HG03432 (cell line): ENCODE results near the gene MAPK1IP1L.
"Not testable (repeated sequence)": the region's sequence is repeated elsewhere in the genome, so short reads cannot be mapped to it uniquely, and the experiment has no call there.

Source experiments
- ATAC-seq: cut with Tn5 transposase; IDR thresholded peaks from one replicate; pipeline ENCODE4 v1.9.1; 2021; ENCODE audit warnings: mild to moderate bottlenecking, moderate library complexity; ENCODE audit not compliant: unreplicated experiment

The MAPK1IP1L gene

DNA sequence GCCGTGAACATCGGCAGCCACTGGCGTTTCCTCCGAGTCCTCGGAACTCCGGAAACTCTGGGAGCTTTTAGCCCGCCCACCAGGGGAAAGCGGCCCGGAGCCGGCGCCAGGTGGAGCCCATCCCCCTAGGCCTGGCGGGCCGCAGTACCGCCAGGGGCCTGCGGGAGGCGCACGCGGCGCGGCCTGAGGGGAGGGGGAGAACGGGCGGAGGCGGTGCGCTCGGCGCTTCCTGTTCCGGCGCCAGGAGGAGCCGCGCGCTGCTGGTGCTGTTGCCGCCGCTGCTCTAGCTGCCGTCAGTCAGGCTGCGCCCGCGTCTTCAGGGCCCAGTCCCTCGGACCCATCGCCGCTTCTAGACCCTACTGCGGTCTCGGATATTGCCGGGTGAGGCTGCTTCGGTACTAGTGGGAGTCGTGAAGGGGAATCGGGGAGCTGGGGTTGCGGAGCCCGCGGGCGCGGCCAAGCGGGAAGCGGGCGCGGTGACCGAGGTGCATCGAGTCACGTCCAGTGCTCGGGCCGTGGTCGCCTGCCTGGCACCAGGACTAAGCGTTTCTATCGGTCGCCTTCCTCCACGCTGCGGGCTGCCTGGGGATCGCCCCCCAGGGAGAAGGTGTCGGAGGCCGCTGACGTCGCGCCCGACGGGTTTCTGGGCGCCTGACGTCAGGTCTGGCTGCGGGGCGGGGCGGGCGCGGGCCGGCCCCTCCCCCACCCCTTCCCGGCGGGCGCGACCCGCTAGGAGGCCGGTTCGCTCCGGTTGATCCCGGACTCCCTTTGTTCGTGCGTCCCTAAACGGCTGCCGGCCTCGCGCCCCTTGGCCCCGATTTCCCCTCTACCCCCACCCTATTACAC is at the start of gene MAPK1IP1L:
TSS of gene MAPK1IP1L (plus strand) at position 225 of the 846 bp plus-strand sequence. CDS start 10,037 bp downstream, outside the sequence.
- ATAC-seq: peak; percentile 94

DNA sequence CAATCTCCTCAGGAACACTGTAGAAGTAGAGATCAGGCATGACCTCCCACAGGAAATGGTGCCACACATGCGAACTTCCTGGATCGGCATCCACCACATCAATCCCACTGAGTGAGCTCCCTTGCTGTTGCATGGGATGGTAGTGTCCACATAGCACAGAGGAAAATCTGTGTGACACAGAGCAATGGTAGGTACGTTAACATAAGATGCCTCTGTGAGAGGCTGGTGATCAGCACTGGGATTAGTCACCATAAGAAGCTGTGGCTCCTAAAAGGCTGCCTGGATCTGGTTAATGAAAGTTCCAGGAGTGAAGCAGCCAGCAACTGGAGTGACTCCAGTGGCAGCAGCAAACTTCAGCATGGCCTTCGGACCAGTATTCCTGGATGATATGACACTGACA is 46.4 kb upstream of the MAPK1IP1L start:
- no peak for ATAC-seq

DNA sequence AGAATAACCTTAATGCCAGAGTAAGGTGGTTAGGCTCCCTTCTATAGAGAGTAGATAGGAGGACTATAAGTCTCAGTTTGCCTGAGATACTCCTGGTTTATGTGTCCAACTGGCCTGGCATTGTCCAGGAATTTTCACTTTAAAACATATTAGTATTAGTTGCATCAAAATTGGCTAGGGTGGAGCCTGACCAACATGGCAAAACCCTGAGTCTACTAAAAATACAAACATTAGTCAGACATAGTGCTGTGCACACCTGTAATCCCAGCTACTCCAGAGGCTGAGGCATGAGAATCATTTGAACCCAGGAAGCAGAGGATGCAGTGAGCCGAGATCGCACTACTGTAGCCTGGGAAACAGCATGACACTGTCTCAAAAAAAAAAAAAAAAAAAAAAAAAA is 36.4 kb upstream of the MAPK1IP1L start:
- ATAC-seq: no peak

DNA sequence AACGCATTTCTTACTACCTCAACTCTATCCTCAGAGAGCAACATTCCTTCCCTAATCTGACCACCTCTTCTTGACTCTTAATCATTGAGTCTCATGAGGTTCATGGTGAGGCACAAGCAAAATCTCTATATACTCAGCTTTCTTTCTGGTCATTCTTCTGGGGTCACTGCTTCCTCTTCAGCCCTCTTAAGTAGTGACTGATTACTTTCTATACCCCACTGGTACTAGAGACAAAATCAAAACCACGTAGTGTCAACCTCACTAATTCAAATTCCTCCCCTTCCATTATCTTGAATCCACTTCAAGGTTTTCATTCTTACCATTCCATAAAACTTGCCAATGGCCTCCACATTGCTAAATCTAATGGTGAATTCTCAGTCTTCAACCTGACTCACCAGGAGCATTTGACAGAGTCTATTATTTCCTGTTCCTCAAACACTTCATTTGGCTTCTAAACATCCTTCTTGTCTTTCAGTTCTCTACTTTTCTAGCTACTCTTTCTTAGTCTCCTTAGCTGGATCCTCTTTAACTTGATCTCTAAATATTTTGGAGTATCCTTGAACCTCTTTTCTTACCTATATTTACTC is 31.4 kb upstream of the MAPK1IP1L start:
- no peak for ATAC-seq

DNA sequence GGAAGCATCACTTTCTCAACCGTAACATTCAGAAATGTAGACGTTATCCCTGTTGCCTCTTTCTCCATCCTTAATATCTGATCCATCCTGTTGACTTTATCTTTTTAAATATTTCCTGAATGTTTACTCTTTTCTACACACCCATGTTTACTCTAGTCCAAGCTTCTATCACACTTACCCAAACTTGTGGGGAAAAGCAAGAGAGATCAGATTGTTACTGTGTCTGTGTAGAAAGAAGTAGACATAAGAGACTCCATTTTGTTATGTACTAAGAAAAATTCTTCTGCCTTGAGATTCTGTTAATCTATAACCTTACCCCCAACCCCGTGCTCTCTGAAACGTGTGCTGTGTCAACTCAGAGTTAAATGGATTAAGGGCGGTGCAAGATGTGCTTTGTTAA is 27.1 kb upstream of the MAPK1IP1L start:
- ATAC-seq: not testable (repeated sequence)

DNA sequence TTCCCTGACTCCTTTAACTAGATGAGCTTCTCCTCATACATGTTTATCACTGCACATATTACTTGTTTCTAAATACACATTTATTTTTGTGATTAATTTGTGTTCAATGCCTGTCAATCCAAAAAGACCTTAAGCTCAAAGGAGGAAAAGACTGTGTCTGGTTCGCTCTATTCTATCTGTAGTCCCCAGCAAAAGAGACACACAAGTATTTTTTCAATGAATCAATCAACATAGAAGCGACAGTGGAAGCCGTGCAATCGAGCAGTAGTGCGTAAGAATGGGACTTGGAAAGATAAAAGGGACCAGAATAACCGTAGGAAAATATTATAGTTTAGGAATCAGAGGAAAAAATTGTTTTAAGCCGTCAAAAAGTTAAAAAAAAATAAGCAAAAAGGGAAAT is 25.5 kb upstream of the MAPK1IP1L start:
- no peak for ATAC-seq

DNA sequence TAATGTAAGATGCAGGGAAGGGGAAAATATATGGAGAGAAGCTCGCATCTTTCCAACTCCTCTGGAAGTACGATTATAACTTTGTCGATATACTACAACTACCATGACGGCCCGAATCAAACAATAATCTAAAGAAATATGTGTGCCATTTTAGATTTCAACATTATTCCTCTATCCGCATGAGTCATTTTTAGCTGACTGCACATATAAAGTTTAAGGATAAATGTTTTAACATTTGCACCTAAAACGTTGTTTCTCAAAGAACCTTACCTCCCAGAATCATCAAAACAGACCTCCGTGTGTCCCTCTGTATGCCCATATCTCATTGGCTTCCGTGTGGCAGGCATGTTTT is 25.0 kb upstream of the MAPK1IP1L start:
- ATAC-seq: no peak

DNA sequence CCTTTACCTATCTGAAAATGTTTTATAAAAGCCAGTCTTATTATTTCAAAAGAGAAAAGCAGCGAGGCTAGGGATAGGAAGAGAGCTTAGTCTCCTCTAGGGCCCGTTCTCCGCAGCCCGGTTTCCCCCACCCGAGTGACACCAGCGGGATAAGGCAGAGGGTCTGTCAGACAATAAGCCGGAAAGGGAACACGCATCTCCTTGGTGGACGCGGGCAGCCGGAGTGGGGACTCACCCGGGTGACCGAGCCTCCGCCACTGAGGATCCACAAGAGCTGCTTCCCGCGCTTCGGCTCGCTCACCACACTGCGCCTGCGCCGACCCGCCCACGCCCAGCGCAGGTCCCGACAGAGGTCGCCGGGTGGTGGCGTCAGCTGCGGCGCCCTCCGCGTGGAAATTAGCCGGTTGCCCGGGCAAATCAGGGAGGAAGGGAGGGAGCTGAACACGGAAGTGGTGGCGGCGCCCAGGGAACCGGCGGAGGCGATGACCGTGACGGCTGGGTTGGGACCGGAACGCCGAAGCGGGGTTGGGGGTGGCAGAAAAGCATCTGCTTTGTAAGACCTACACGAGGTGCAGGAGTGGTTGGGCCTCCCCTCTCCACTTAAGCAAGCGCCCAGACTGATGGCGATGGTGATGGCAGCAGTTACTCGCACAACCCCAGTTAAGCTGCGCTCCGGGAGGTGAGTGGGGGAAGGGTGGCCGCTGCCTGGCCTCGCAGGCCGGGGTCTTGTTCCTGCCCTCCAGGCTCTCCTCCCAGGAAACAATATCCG is 24.5 kb upstream of the MAPK1IP1L start, which contains the start of the genes SOCS4 and WDHD1:
TSS of gene SOCS4 (plus strand) at position 444 of the 769 bp plus-strand sequence. CDS start 15,806 bp downstream, outside the sequence.
TSS of gene WDHD1 (minus strand) at position 307 of the 769 bp plus-strand sequence. CDS start 312 bp downstream, outside the sequence.
- ATAC-seq: peak; percentile 91

DNA sequence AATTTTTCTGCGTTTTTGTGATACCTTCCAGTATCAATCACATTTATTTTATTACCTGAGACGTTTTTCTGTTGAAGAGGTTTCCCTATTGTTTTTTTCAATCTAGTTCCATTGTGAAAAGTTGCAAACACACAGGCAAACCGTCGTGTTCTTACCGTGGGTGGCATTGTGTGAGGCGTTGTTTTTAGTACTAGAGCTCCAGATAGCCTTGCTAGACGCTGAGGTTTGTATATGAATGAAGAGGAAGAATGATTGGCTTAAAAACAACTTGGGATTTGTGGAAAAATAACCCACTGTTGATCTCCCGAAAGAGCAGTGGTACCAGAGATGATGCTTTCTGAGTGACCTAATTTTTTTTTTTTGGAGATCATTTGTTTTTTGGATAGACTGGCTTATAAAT is 23.4 kb upstream of the MAPK1IP1L start:
- no peak for ATAC-seq

DNA sequence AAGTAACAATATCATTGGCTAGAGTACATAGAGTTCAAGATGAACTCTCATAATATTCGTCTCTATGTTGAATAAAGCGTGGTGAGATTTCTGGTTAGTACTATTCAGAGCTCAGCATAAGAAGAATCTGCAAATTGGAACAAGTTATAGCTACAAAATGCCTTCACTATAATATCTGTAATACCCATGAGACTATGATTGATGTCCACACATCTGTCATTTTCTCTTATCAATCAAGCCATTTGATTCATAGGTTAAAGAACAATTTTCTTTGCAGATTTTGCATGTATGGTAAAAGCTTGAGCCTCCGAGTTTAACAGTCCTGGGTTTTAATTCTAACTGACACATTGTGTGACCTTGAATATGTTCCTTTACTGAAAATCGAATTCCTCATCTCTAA is 23.0 kb upstream of the MAPK1IP1L start:
- no peak for ATAC-seq

DNA sequence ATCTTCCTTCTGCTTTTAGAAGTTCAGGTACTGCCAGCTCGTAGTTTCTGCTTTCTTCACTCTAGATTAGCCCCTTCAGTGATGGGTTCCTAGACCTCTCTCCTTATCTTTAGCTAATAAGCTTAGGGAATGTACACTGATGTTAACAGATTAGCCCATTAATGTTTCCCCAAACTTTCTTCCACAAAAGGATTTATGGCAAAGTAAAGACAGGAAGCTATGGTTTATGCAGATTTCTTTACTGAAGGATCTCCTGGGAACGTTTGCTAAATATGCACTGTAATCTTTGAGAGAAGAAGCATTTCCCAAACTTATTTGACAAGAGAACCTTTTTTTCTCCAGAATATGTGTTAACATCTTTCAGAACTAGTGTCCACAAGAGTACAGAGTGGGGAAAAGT is 20.3 kb upstream of the MAPK1IP1L start:
- no peak for ATAC-seq

DNA sequence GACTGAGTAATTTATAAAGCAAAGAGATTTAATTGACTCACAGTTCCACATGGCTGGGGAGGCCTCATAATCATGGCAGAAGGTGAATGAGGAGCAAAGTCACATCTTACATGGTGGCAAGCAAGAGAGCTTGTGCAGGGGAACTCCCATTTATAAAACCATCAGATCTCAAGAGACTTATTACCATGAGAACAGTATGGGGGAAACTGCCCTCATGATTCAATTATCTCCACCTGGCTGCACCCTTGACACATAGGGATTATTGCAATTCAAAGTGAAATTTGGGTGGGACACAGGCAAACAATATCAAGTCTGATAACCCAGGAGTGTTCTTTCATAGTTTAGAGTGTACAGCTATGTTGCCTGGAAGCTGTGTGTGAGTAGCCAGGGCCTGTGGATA is 13.5 kb upstream of the MAPK1IP1L start:
- ATAC-seq: not testable (repeated sequence)

DNA sequence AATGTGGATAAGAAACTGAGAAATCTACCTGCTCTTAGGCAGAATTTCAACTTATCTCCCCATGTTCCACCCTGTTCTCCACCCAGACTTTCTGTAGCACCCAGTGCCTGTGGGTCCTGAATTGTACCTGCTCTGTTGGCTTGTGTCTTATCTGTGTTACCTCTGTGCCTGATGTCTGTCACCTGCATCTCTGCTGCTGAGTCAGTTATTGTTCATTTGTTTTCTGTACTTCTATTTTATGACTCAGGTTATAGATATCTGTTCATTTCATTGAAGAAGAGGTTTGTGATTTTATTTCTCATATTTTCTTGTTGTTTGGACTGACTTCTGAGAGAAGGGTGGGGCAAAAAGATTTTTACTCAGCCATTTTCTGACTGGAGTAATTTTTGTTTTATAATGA is 12.7 kb upstream of the MAPK1IP1L start:
- no peak for ATAC-seq

DNA sequence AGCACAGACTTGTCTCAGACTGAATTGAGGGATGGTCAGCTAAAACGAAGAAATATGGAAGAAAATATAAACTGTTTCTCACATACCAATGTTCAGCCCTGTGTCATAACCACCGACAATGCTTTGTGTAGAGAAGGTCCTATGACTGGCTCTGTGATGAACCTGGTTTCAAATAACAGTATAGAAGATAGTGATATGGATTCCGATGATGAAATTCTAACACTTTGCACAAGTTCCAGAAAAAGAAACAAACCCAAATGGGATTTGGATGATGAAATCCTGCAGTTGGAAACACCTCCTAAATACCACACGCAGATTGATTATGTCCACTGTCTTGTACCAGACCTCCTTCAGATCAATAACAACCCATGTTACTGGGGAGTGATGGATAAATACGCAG is 7.9 kb upstream of the MAPK1IP1L start:
- no peak for ATAC-seq

DNA sequence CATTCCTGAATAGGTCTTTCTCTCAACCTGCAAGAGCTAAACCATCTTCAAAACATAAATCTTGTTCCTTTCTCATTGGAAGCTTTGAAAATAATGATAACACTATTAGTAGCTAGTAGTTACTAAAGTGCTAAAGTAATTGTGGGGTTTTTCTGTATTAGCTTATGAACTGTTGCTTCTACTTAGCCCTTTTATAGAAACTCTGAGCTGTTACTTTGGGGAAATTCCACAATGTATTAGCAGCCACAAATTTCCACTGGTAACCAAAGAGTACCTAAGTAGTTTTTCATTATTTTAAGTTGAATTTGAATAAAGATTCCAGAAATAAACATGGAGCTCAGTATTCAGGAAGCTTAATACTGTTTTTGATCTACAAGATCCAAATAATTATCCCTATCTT is 6.4 kb upstream of the MAPK1IP1L start:
- ATAC-seq: no peak

DNA sequence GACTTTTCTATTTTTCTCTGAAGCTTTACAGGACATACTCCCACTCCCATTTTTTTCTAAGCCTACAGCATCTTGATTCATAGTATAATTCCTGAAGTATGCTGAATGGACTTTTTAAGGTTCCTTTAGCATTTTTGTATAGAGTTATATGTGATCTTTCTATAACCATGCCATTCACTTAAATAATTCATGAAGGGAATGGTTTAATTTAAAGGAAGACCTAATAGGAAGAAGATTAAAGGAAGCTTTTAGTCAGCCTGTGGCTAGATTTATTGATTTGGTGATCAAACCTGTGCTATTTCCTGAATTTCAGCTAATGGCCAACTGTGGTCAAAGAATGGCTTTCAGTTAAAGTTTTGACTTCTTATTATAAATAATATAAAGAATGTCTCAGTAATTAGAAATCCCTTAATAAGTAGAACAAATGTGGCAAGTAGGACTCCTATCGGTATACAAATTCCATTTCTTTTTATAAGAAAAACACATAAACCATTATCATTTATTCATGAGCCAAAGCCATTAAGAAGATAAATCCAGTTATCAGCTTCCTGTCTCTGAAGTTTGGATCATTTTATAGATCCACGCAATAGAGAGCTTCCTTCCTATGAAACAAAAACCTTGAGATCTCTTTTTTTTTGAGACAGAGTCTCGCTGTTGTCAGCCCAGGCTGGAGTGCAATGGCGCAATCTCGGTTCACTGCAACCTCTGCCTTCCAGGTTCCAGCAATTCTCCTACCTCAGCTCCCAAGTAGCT is 4.0 kb upstream of the MAPK1IP1L start:
- ATAC-seq: no peak

DNA sequence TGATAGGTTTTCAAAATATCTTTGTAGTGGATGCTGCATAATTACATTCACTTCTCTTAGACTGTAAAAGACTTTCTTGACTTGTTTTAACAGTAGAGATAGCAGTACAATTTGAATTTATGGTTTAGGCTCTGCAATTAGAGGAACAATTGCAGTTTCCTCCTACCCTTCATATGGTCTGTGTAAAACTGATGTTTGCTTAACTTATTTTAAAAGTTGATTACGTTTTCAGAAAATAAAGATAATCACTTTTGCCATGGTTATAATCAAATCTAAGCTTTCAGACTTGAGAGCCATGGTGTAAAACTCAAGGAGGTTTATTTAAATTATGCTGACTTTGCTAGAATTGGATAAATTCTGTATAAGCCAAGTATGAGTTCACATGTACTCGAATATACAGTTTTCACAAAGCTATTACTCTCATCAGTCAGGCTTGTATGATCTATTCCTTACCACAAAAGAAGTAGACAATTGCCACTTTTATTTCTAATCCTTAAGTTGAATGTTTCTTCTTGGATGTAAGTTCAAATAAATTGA is 2.5 kb upstream of the MAPK1IP1L start:
- no peak for ATAC-seq

DNA sequence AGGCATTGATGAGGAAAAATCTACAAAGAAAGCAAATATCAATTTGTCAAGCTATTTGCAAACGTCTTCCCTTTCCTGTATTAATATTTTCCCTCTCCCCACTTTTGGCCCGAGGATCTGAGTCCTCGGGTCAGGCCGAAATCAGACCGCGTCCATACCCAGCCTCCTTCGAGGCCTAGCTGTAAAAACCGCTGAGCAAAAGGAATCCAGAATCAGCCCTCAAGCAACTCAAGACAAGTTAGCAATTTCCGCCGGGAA is 353 bp upstream of the MAPK1IP1L start:
- ATAC-seq: peak; percentile 27

DNA sequence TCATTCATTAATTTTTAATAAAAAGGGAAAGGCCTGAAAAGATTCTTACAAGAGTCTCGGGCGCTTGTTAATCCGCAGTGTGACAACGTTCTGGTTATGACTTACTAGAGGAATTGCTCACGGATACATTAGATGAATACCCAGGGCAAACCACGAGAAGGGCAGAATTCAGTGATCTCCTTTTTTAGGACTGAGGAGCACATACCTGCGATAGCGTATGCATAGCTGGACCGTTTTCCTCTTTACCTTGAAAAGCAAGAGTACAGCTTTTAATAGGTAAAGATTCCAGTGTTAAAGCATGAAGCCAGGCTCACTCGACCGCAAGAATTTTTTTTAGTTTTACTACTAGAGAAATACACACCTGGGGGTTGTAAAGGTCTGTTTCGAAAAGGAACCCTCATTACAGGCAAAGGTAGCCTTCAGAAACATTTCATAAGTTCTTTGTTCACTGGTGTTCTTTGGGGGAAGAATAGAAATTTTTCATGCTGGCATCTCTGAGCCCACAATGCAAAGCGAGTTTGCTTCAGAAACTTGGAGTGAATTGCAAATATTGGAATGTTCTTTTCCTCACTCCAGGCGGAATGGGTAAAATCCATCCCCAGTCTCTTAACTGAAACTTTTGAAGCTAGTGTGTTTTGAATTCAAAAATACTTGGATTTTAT is 953 bp downstream of the MAPK1IP1L start:
- ATAC-seq: peak; percentile 3

DNA sequence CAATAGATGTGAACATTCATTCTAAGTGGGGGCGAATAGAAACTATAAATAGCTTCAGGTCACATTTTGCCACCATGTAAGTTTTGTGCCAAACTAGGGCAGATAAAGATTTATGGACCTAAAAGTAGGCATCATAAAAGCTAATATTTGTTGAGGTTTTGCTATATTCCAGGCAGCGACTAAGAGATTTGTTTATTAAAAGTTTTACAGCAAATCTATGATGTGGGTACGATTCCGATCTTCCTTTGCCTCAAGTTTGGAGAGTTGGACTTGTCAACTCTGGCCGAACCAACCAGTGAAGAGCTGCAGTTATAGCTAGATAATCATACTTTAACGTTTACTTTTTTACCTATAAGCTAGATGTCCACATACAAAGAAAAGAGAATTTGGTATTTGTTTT is 1.6 kb downstream of the MAPK1IP1L start:
- ATAC-seq: no peak
